ENCODE measurements around the gene ZNF658. TPM values are rescaled to one million over a fixed set of nuclear protein-coding genes. Genes with fewer than 3 reads are reported as not detected.
"Not testable (repeated sequence)": the region's sequence is repeated elsewhere in the genome, so short reads cannot be mapped to it uniquely, and the experiment has no call there.

ZNF658 gene
- total RNA-seq, 2 donors from 2014 or later, result 4.0 to 7.9 TPM

- not testable (repeated sequence) for H3K27ac Mint-ChIP-seq; H3K36me3 Mint-ChIP-seq (ENCODE audit: low read depth); H3K9ac ChIP-seq (ENCODE audit: extremely low read depth, low read length, poor library complexity, severe bottlenecking); H3K9me3 ChIP-seq (ENCODE audit: control insufficient read depth, low read length); H3K9me3 Mint-ChIP-seq; H3K27me3 Mint-ChIP-seq (ENCODE audit: insufficient read depth); H3K36me3 ChIP-seq (ENCODE audit: control insufficient read depth, insufficient read depth, low read length); H3K4me1 Mint-ChIP-seq; H3K27me3 ChIP-seq (ENCODE audit: control insufficient read depth, insufficient read depth, low read length, poor library complexity, severe bottlenecking); H3K4me1 ChIP-seq (ENCODE audit: control insufficient read depth, insufficient read depth, low read length); H3K27ac ChIP-seq (ENCODE audit: low read depth, low read length)
- H3K4me3 ChIP-seq (ENCODE audit: low read length), result peak overlapping the region; percentile 80
- H3K4me3 Mint-ChIP-seq, result peak overlapping the region; percentile 70
- WGBS, 2 experiments (ENCODE audit: insufficient coverage in 1 of 2, insufficient read length in 1 of 2), result 23 to 60% methylated on average over 1 to 5 of the region's 8 CpGs
- peak; percentile 36 for DNase-seq
These were observed 616 bp downstream of the ZNF658 start for GRCh38 chr9:66901141-66901540.

GRCh38 chr9:66909560-66909959 is 9.0 kb downstream of the ZNF658 start:
- not testable (repeated sequence) for H3K4me1 Mint-ChIP-seq; H3K9me3 ChIP-seq (ENCODE audit: control insufficient read depth, low read length); H3K27ac ChIP-seq (ENCODE audit: low read depth, low read length); DNase-seq; H3K4me3 Mint-ChIP-seq; H3K9ac ChIP-seq (ENCODE audit: extremely low read depth, low read length, poor library complexity, severe bottlenecking); H3K4me3 ChIP-seq (ENCODE audit: low read length); H3K36me3 Mint-ChIP-seq (ENCODE audit: low read depth); H3K9me3 Mint-ChIP-seq; H3K4me1 ChIP-seq (ENCODE audit: control insufficient read depth, insufficient read depth, low read length); H3K27me3 Mint-ChIP-seq (ENCODE audit: insufficient read depth); H3K27ac Mint-ChIP-seq; H3K27me3 ChIP-seq (ENCODE audit: control insufficient read depth, insufficient read depth, low read length, poor library complexity, severe bottlenecking); H3K36me3 ChIP-seq (ENCODE audit: control insufficient read depth, insufficient read depth, low read length)
- WGBS, 2 experiments (ENCODE audit: insufficient coverage in 1 of 2, insufficient read length in 1 of 2), result 100% methylated on average over 1 of the region's 2 CpGs; no CpG with 5 or more reads in 1 of the 2 experiments

- not testable (repeated sequence) for H3K4me1 Mint-ChIP-seq; H3K27ac Mint-ChIP-seq; H3K4me3 Mint-ChIP-seq; DNase-seq; H3K36me3 Mint-ChIP-seq (ENCODE audit: low read depth); H3K27ac ChIP-seq (ENCODE audit: low read depth, low read length); H3K27me3 Mint-ChIP-seq (ENCODE audit: insufficient read depth); H3K4me1 ChIP-seq (ENCODE audit: control insufficient read depth, insufficient read depth, low read length); H3K9ac ChIP-seq (ENCODE audit: extremely low read depth, low read length, poor library complexity, severe bottlenecking); H3K4me3 ChIP-seq (ENCODE audit: low read length); H3K27me3 ChIP-seq (ENCODE audit: control insufficient read depth, insufficient read depth, low read length, poor library complexity, severe bottlenecking); H3K36me3 ChIP-seq (ENCODE audit: control insufficient read depth, insufficient read depth, low read length)
- no CpG with 5 or more reads among the region's 4 CpGs for WGBS, 2 experiments (ENCODE audit: insufficient coverage in 1 of 2, insufficient read length in 1 of 2)
- H3K9me3 ChIP-seq (ENCODE audit: control insufficient read depth, low read length), result peaks cover 11% of the 10 kb centered on the region
- peaks cover 18% of the 10 kb centered on the region for H3K9me3 Mint-ChIP-seq
These were observed 19.5 kb downstream of the ZNF658 start for GRCh38 chr9:66920072-66920471.

- not testable (repeated sequence) for H3K4me1 ChIP-seq (ENCODE audit: control insufficient read depth, insufficient read depth, low read length); H3K4me3 Mint-ChIP-seq; H3K27me3 ChIP-seq (ENCODE audit: control insufficient read depth, insufficient read depth, low read length, poor library complexity, severe bottlenecking); H3K27ac Mint-ChIP-seq; DNase-seq; H3K27ac ChIP-seq (ENCODE audit: low read depth, low read length); H3K9me3 Mint-ChIP-seq; H3K4me3 ChIP-seq (ENCODE audit: low read length); H3K36me3 Mint-ChIP-seq (ENCODE audit: low read depth); H3K9ac ChIP-seq (ENCODE audit: extremely low read depth, low read length, poor library complexity, severe bottlenecking); H3K36me3 ChIP-seq (ENCODE audit: control insufficient read depth, insufficient read depth, low read length); H3K9me3 ChIP-seq (ENCODE audit: control insufficient read depth, low read length); H3K27me3 Mint-ChIP-seq (ENCODE audit: insufficient read depth); H3K4me1 Mint-ChIP-seq
- WGBS, 2 experiments (ENCODE audit: insufficient coverage in 1 of 2, insufficient read length in 1 of 2), result no CpG with 5 or more reads among the region's 1 CpG
These were observed 35.8 kb downstream of the ZNF658 start for GRCh38 chr9:66936194-66936870.

- not testable (repeated sequence) for DNase-seq, H3K27ac Mint-ChIP-seq
- WGBS, 2 experiments (ENCODE audit: insufficient coverage in 1 of 2, insufficient read length in 1 of 2), result no CpG with 5 or more reads among the region's 3 CpGs
These were observed 37.1 kb downstream of the ZNF658 start for GRCh38 chr9:66937662-66938061.

GRCh38 chr9:66938322-66938721 is 37.8 kb downstream of the ZNF658 start:
- H3K9ac ChIP-seq (ENCODE audit: extremely low read depth, low read length, poor library complexity, severe bottlenecking), result not testable (repeated sequence)
- 91 to 93% methylated on average over 3 to 4 of the region's 5 CpGs for WGBS, 2 experiments (ENCODE audit: insufficient coverage in 1 of 2, insufficient read length in 1 of 2)

More at GRCh38 chr9:66937662-66938061, 37.1 kb downstream of the ZNF658 start:
- H3K36me3 ChIP-seq (ENCODE audit: control insufficient read depth, insufficient read depth, low read length); H3K9me3 ChIP-seq (ENCODE audit: control insufficient read depth, low read length); H3K9me3 Mint-ChIP-seq; H3K4me1 ChIP-seq (ENCODE audit: control insufficient read depth, insufficient read depth, low read length); H3K27me3 Mint-ChIP-seq (ENCODE audit: insufficient read depth); H3K4me3 ChIP-seq (ENCODE audit: low read length); H3K4me1 Mint-ChIP-seq; H3K36me3 Mint-ChIP-seq (ENCODE audit: low read depth); H3K4me3 Mint-ChIP-seq; H3K9ac ChIP-seq (ENCODE audit: extremely low read depth, low read length, poor library complexity, severe bottlenecking); H3K27ac ChIP-seq (ENCODE audit: low read depth, low read length); H3K27me3 ChIP-seq (ENCODE audit: control insufficient read depth, insufficient read depth, low read length, poor library complexity, severe bottlenecking): not testable (repeated sequence)

More at GRCh38 chr9:66938322-66938721, 37.8 kb downstream of the ZNF658 start:
- not testable (repeated sequence) for H3K9me3 Mint-ChIP-seq; H3K27ac ChIP-seq (ENCODE audit: low read depth, low read length); H3K27ac Mint-ChIP-seq; H3K27me3 Mint-ChIP-seq (ENCODE audit: insufficient read depth); H3K27me3 ChIP-seq (ENCODE audit: control insufficient read depth, insufficient read depth, low read length, poor library complexity, severe bottlenecking); H3K4me1 ChIP-seq (ENCODE audit: control insufficient read depth, insufficient read depth, low read length); DNase-seq; H3K4me1 Mint-ChIP-seq; H3K4me3 ChIP-seq (ENCODE audit: low read length); H3K9me3 ChIP-seq (ENCODE audit: control insufficient read depth, low read length); H3K36me3 ChIP-seq (ENCODE audit: control insufficient read depth, insufficient read depth, low read length); H3K4me3 Mint-ChIP-seq; H3K36me3 Mint-ChIP-seq (ENCODE audit: low read depth)

Measured in endodermal cell (in vitro differentiated cells).